SK-N-SH (cell line): ENCODE data around the gene AMT. TPM values are rescaled to one million over a fixed set of nuclear protein-coding genes. Genes with fewer than 3 reads are reported as not detected.

Experiments
- CTCF ChIA-PET: fragments of 300-600, 350-600 bp; formaldehyde crosslinking; extraction: SDS; loops from one replicate; lab custom pipeline; 2021; lab: Yijun Ruan, JAX
- POLR2A ChIA-PET: fragments of 350-600 bp; sonication (Branson Sonifier 250); formaldehyde crosslinking; extraction: SDS; loops from one replicate; lab custom pipeline; 2020; ENCODE audit warnings: antibody characterized with exemption, inconsistent platforms; lab: Yijun Ruan, JAX
- DNase-seq: peaks from one replicate; pipeline ENCODE4 v3.0.0; 2012
- H2AFZ ChIP-seq: fragments of 200-600 bp; sonication (generic); 2 replicates; pipeline ENCODE4 v1.8.1; 2016; ENCODE audit warnings: antibody characterized with exemption, mild to moderate bottlenecking, low read depth
- H3F3A ChIP-seq: fragments of 200-600 bp; sonication (generic); replicated peaks from 2 replicates; pipeline ENCODE3; 2016; ENCODE audit warnings: antibody characterized with exemption, mild to moderate bottlenecking; ENCODE audit not compliant: insufficient read depth
- H3K27ac ChIP-seq, 2 experiments: fragments of 200-500 bp in 1 of 2; fragments of 200-600 bp in 1 of 2; sonication (Bioruptor generic) in 1 of 2; sonication (generic), shearing (Covaris generic) in 1 of 2; 2 replicates each; pipeline versions ENCODE4 v1.5.1 to v1.6.1; 2014 to 2016; ENCODE audit warnings: low read depth in 2 of 2, inconsistent platforms in 1 of 2, low read length in 1 of 2, mild to moderate bottlenecking in 1 of 2, mixed read lengths in 1 of 2
- H3K27me3 ChIP-seq: fragments of 200-600 bp; sonication (generic), shearing (Covaris generic); 2 replicates; pipeline ENCODE4 v1.6.1; 2016; ENCODE audit warnings: mixed run types; ENCODE audit not compliant: insufficient read depth
- H3K36me3 ChIP-seq, 2 experiments: fragments of 200-500 bp in 1 of 2; fragments of 200-600 bp in 1 of 2; sonication (Bioruptor generic) in 1 of 2; sonication (generic) in 1 of 2; replicated peaks in 1 of 2; 2 replicates each; pipeline versions ENCODE3 to v1.5.1; 2014 to 2016; ENCODE audit warnings: low read length in 1 of 2, mild to moderate bottlenecking in 1 of 2; ENCODE audit not compliant: insufficient read depth in 2 of 2, control insufficient read depth in 1 of 2
- H3K4me1 ChIP-seq, 2 experiments: fragments of 200-500 bp in 1 of 2; fragments of 200-600 bp in 1 of 2; sonication (Bioruptor generic) in 1 of 2; sonication (generic), shearing (Covaris generic) in 1 of 2; 2 replicates each; pipeline versions ENCODE4 v1.5.1 to v1.6.1; 2014 to 2016; ENCODE audit warnings: low read depth in 1 of 2, low read length in 1 of 2, mixed run types in 1 of 2; ENCODE audit not compliant: insufficient read depth in 2 of 2, control insufficient read depth in 1 of 2
- H3K4me2 ChIP-seq: fragments of 200-600 bp; sonication (generic), shearing (Covaris generic); 2 replicates; pipeline ENCODE4 v1.6.1; 2017; ENCODE audit warnings: mixed run types
- H3K4me3 ChIP-seq, 2 experiments: fragments of 200-500 bp in 1 of 2; fragments of 200-600 bp in 1 of 2; sonication (Bioruptor generic) in 1 of 2; sonication (generic), shearing (Covaris generic) in 1 of 2; 2 replicates each; pipeline versions ENCODE4 v1.5.1 to v1.8.1; 2014 to 2016; ENCODE audit warnings: low read depth in 2 of 2, inconsistent platforms in 1 of 2, low read length in 1 of 2, mild to moderate bottlenecking in 1 of 2, mixed read lengths in 1 of 2, moderate library complexity in 1 of 2
- H3K79me2 ChIP-seq: fragments of 200-600 bp; sonication (generic); 2 replicates; pipeline ENCODE4 v1.8.1; 2017; ENCODE audit warnings: mild to moderate bottlenecking; ENCODE audit not compliant: insufficient read depth
- H3K9ac ChIP-seq: fragments of 200-600 bp; sonication (generic); 2 replicates; pipeline ENCODE4 v1.6.1; 2017; ENCODE audit warnings: mixed run types
- H3K9me2 ChIP-seq: fragments of 200-600 bp; sonication (generic); 2 replicates; pipeline ENCODE4 v1.6.1; 2017; ENCODE audit warnings: mixed run types
- H3K9me3 ChIP-seq: fragments of 200-600 bp; sonication (generic); 2 replicates; pipeline ENCODE4 v1.6.1; 2017; ENCODE audit warnings: mixed run types, mild to moderate bottlenecking, moderate library complexity
- H4K20me1 ChIP-seq: fragments of 200-600 bp; sonication (generic); 2 replicates; pipeline ENCODE4 v1.6.1; 2017; ENCODE audit warnings: mild to moderate bottlenecking, mixed run types; ENCODE audit not compliant: insufficient read depth
- CHD2 ChIP-seq: fragments of 150-350 bp; IDR thresholded peaks from 2 replicates; pipeline ENCODE4 v1.6.1; 2018; ENCODE audit warnings: low read length; ENCODE audit not compliant: partially characterized antibody
- IRF3 ChIP-seq: fragments of 150-350 bp; IDR thresholded peaks from 2 replicates; pipeline ENCODE4 v1.6.1; 2016; ENCODE audit warnings: mild to moderate bottlenecking, low read depth, low read length
- TAF1 ChIP-seq: IDR thresholded peaks from 2 replicates; pipeline ENCODE4 v1.6.1; 2012; ENCODE audit warnings: low read depth, mild to moderate bottlenecking, low read length, moderate library complexity, borderline replicate concordance
- TCF12 ChIP-seq: IDR thresholded peaks from 2 replicates; pipeline ENCODE4 v1.4.0; 2012
- WGBS: methylation state at CpG from one replicate; pipeline ENCODE4 v1.1.6; 2017; ENCODE audit warnings: low lambda C conversion rate; 5-methylcytosine and 5-hydroxymethylcytosine counted together
- polyA plus RNA-seq, 3 experiments: library from polyadenylated mRNA; depleted of rRNA; stranded (reverse); fragments of >200 nt; gene quantifications; 2 replicates each; pipeline ENCODE4 v1.2.3, GENCODE V29; 2012
- TF ChIP-seq, protein P1 (sequence below): fragments of 200-600 bp; sonication (generic); IDR thresholded peaks from 2 replicates; pipeline ENCODE4 v1.6.1; 2017; ENCODE audit warnings: antibody characterized with exemption, mild to moderate bottlenecking, moderate library complexity

The AMT gene
- polyA plus RNA-seq, 1 of the 3 experiments (the other 2 are of a cell fraction), result 17.6 TPM

DNA sequence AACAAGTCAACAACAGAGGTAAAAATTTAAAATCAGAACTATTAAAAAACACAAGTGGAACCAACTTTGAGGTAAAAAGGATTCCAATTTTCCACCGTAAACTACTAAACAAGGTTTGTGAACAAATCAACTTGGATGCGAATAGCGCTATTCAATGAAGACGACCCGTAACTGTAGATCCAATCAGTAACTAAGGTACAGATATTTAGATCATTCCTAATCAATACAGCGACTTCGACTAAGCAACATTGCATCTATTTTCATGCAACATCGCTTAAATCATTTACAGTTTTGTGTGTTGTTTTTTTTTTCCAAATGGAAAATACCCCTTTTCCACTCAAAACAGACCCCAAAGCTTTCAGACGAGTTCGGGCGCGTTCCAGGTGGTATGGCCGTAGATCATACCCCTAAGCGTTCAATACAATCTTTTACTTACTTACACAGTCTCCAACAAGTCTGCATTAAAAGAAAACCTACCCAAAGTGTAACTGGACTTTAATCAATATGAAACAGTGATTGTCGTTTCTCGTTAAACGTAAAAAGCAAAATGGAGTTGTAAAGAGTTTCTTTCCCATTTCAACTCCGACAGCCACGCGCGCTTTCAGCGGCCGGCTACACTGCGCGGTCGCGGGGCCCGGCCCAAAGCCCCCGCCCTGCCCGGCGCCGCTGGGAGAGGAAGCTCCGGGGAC, 11.3 kb downstream of the AMT start:
- Histone ChIP-seq H4K20me1 (peaks cover 53% of the 10 kb centered on the region), H3K27me3 (no peaks in the 10 kb centered on the region), H3K4me2 (peak overlapping the region; percentile 71), H3K4me1 (peaks cover 0 to 19% of the 10 kb centered on the region in 2 experiments; a peak in 2 of 4 replicates), H3K36me3 (peaks cover 4 to 20% of the 10 kb centered on the region in 2 experiments), H3K79me2 (peaks cover 78% of the 10 kb centered on the region), H3K9me3 (no peaks in the 10 kb centered on the region), H3K27ac (peak overlapping the region; percentile 89 to 91), H3K4me3 (peak overlapping the region; percentile 78 to 81), H2AFZ (no peak overlapping the region), H3K9ac (peak overlapping the region; percentile 95), H3K9me2 (no peaks in the 10 kb centered on the region), H3F3A (peaks cover 17% of the 10 kb centered on the region)
- ChIA-PET CTCF (interaction anchor here (0.9 to 1.0 kb wide), 2 partner anchors 38 to 71 kb away, joined by 3 read pairs; partner anchors contain the start of gene USP4), POLR2A (interaction anchor here (0.6 to 2.6 kb wide), 8 partner anchors 11 to 1382 kb away, joined by 3 to 10 read pairs (median 5); partner anchors contain the start of genes DAG1, NICN1 and USP4)
- TF ChIP-seq, protein P1, sequence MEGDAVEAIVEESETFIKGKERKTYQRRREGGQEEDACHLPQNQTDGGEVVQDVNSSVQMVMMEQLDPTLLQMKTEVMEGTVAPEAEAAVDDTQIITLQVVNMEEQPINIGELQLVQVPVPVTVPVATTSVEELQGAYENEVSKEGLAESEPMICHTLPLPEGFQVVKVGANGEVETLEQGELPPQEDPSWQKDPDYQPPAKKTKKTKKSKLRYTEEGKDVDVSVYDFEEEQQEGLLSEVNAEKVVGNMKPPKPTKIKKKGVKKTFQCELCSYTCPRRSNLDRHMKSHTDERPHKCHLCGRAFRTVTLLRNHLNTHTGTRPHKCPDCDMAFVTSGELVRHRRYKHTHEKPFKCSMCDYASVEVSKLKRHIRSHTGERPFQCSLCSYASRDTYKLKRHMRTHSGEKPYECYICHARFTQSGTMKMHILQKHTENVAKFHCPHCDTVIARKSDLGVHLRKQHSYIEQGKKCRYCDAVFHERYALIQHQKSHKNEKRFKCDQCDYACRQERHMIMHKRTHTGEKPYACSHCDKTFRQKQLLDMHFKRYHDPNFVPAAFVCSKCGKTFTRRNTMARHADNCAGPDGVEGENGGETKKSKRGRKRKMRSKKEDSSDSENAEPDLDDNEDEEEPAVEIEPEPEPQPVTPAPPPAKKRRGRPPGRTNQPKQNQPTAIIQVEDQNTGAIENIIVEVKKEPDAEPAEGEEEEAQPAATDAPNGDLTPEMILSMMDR, result no peak
- TF ChIP-seq TCF12 (no peak), IRF3 (no peak), TAF1 (peak; percentile 32; the same call in 1 of the 2 replicates)
- DNase-seq, result no peak
- WGBS, result 2% methylated on average over 27 of the region's 33 CpGs

DNA sequence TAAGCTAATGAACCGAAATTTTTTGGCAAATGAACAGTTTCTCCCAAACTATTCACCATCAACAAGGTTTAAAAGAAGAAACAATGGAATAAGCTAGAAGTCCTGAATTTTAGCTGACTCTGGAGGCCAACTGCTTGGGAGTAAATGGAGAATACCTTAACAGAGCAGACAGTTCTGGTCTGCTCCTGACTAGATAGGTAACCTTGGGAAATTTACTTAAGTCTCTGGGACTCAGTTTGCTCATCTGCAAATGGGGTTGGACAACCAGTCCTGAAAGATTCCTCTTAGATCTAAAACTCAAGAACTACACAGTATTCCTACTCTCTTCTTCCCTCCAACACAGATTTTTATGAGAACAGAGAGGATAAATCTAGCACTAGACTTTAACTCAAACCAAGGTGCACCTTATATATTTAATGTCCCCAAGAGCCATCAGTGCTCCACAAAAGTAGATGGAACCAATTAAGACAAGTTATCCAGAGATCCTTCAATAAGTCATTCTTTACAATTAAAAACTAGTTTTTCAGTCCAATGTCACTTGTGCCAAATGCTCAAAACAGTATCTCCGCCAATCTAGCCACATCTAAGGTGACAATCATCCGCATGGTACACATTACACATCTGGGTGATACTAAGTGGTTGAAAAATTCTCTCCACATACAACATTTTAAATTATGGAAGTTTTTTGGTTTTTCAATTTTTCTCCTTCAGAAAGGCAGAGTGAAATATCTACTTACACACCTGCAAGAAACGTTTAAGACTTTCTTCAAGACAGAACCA, 12.0 kb downstream of the AMT start:
- Histone ChIP-seq H3K4me3 (peak overlapping the region; percentile 78 to 81), H4K20me1 (peaks cover 61% of the 10 kb centered on the region), H3K4me1 (peaks cover 0 to 19% of the 10 kb centered on the region in 2 experiments; a peak in 2 of 4 replicates), H3K4me2 (peak overlapping the region; percentile 71), H3K27ac (peak overlapping the region in 1 of 2 experiments; percentile 89; a peak in 1 of 4 replicates), H3K36me3 (peaks cover 4 to 14% of the 10 kb centered on the region in 2 experiments), H3K9me2 (no peaks in the 10 kb centered on the region), H3K79me2 (peaks cover 85% of the 10 kb centered on the region), H3K9ac (peak overlapping the region; percentile 95), H3F3A (peaks cover 22% of the 10 kb centered on the region), H2AFZ (no peak overlapping the region), H3K27me3 (no peaks in the 10 kb centered on the region), H3K9me3 (no peaks in the 10 kb centered on the region)
- TF ChIP-seq CHD2, result no peak
- DNase-seq, result no peak
- WGBS, result 52% methylated on average over 4 of the region's 4 CpGs
- ChIA-PET POLR2A (interaction anchor here (0.6 to 1.9 kb wide), 3 partner anchors 13 to 70 kb away, joined by 3 to 10 read pairs (median 5); partner anchors contain the start of genes NICN1 and USP4), CTCF (no interaction called here)
